HEK293T (cell line): ENCODE results near the gene SLC22A4.

Source experiments
- BHLHE40 ChIP-seq: fragments of 450-650 bp; IDR thresholded peaks from 2 replicates; pipeline ENCODE4 v1.6.1; 2016; ENCODE audit warnings: mild to moderate bottlenecking, moderate library complexity, borderline replicate concordance
- CTBP1 ChIP-seq: fragments of 450-650 bp; IDR thresholded peaks from 2 replicates; pipeline ENCODE4 v1.6.1; 2016; ENCODE audit warnings: borderline replicate concordance
- ELF4 ChIP-seq: fragments of 450-650 bp; IDR thresholded peaks from 2 replicates; pipeline ENCODE4 v1.6.1; 2017; ENCODE audit warnings: antibody characterized with exemption
- FOXA1 ChIP-seq: fragments of 450-650 bp; IDR thresholded peaks from 2 replicates; pipeline ENCODE4 v1.6.1; 2016; ENCODE audit warnings: mild to moderate bottlenecking
- FOXK2 ChIP-seq: fragments of 450-650 bp; IDR thresholded peaks from 2 replicates; pipeline ENCODE4 v1.6.1; 2016; ENCODE audit warnings: mild to moderate bottlenecking
- FOXM1 ChIP-seq: fragments of 450-650 bp; IDR thresholded peaks from 2 replicates; pipeline ENCODE4 v1.6.1; 2017; ENCODE audit warnings: mild to moderate bottlenecking, borderline replicate concordance
- HDGF ChIP-seq: fragments of 450-650 bp; IDR thresholded peaks from 2 replicates; pipeline ENCODE4 v1.6.1; 2017; ENCODE audit warnings: antibody characterized with exemption, borderline replicate concordance
- LEF1 ChIP-seq: fragments of 450-650 bp; IDR thresholded peaks from 2 replicates; pipeline ENCODE4 v1.6.1; 2017; ENCODE audit warnings: mild to moderate bottlenecking, borderline replicate concordance
- NFRKB ChIP-seq: fragments of 450-650 bp; IDR thresholded peaks from 2 replicates; pipeline ENCODE4 v1.6.1; 2016; ENCODE audit warnings: mild to moderate bottlenecking, moderate library complexity
- SP1 ChIP-seq: fragments of 450-650 bp; IDR thresholded peaks from 2 replicates; pipeline ENCODE4 v1.6.1; 2017
- SUZ12 ChIP-seq: fragments of 450-650 bp; IDR thresholded peaks from 2 replicates; pipeline ENCODE4 v1.6.1; 2016; ENCODE audit warnings: mild to moderate bottlenecking
- TARDBP ChIP-seq: fragments of 450-650 bp; IDR thresholded peaks from 2 replicates; pipeline ENCODE4 v1.6.1; 2016
- ZNF384 ChIP-seq: fragments of 450-650 bp; IDR thresholded peaks from 2 replicates; pipeline ENCODE4 v1.6.1; 2016
- TF ChIP-seq, protein P1 (sequence below): fragments of 450-650 bp; IDR thresholded peaks from 2 replicates; pipeline ENCODE4 v1.6.1; 2016

DNA sequence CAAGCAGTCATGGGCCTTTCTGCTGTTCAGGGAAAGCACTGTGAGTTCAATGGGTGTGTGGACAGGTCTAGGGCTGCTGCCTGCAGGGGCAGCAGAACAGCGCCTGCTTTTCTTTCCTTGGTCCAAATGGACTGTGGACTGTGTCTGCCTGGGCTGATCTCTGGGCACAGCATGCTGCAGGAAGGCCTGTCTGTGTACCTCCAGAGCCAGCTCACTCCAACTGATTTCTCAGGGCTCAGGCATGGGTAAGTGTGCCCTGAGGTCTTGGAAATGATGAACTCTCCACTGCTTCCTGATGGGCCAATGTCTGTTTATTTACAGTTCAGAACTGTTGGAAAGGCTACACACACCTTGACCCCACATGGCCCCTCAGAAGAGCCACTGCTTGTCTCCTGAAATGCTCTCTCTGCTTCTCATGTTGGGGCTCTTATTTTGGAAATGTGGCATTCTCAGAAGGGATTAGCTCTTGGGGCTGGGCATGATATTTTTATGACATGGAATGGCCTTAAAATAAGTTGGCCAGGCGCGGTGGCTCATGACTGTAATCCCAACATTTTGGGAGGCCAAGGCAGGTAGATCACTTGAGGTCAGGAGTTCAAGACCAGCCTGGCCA is 27.0 kb downstream of the SLC22A4 start:
- TF ChIP-seq ELF4 (no peak), FOXM1 (no peak), BHLHE40 (no peak), FOXK2 (no peak), SP1 (no peak), NFRKB (no peak), CTBP1 (no peak), FOXA1 (no peak), SUZ12 (no peak), TARDBP (no peak), HDGF (no peak), ZNF384 (no peak), LEF1 (no peak)
- TF ChIP-seq, protein P1, sequence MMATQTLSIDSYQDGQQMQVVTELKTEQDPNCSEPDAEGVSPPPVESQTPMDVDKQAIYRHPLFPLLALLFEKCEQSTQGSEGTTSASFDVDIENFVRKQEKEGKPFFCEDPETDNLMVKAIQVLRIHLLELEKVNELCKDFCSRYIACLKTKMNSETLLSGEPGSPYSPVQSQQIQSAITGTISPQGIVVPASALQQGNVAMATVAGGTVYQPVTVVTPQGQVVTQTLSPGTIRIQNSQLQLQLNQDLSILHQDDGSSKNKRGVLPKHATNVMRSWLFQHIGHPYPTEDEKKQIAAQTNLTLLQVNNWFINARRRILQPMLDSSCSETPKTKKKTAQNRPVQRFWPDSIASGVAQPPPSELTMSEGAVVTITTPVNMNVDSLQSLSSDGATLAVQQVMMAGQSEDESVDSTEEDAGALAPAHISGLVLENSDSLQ = no peak
